Measurements from ENCODE around the gene CRIP3.

CRIP3 gene

GRCh38 chr6:43287717-43288679 is 20.6 kb downstream of the CRIP3 start:
- DNase-seq: no peak

- DNase-seq: no peak
These were observed 21.5 kb downstream of the CRIP3 start for GRCh38 chr6:43286980-43287716.

- no peak for DNase-seq
These were observed 22.1 kb downstream of the CRIP3 start for GRCh38 chr6:43286456-43286979.

GRCh38 chr6:43285832-43286231 is 22.8 kb downstream of the CRIP3 start:
- DNase-seq: no peak

GRCh38 chr6:43284991-43285781 is 23.4 kb downstream of the CRIP3 start:
- DNase-seq: no peak

- no peak for DNase-seq
These were observed 24.7 kb downstream of the CRIP3 start for GRCh38 chr6:43283905-43284304.

DNA sequence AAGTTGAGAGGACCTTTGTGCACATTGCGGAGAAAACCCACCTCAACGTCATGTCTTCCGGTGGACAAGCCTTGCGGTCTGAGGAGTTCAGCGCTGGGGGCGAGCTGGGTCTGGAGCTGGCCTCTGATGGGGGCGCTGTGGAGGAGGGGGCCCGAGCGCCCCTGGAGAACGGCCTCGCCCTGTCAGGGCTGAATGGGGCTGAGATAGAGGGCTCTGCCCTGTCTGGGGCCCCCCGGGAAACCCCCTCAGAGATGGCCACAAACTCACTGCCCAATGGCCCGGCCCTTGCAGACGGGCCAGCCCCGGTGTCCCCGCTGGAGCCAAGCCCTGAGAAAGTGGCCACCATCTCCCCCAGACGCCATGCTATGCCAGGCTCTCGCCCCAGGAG is 25.1 kb downstream of the CRIP3 start:
- no peak for DNase-seq

GRCh38 chr6:43282636-43283513 is 25.8 kb downstream of the CRIP3 start:
- DNase-seq: no peak

DNA sequence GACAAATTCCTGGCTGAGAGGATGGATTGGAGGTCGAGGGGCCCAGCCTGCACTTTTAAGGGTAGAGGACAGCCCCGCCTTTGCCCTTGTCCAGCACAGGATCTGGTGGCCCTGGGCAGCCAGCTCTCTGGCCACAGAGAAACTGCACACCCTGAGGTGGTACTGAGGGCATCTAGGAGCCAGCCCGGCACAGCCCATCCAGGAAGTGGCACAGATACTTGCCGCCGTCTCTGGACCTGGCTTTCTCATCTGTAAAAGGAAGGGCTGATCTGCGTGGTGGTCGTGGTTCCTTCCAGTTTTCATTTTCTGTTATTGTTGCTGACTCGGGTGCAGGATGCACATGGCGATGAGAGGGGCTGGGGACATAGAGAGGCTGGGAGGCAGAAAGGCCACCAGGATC is 26.6 kb downstream of the CRIP3 start:
- no peak for DNase-seq

GRCh38 chr6:43280234-43280633 is 28.4 kb downstream of the CRIP3 start:
- DNase-seq: no peak

- DNase-seq: peak; percentile 62
These were observed 30.0 kb downstream of the CRIP3 start for GRCh38 chr6:43278524-43279078.

GRCh38 chr6:43277643-43278523 is 30.7 kb downstream of the CRIP3 start:
- peak; percentile 26 for DNase-seq

GRCh38 chr6:43277306-43277642 is 31.4 kb downstream of the CRIP3 start:
- DNase-seq: no peak

DNA sequence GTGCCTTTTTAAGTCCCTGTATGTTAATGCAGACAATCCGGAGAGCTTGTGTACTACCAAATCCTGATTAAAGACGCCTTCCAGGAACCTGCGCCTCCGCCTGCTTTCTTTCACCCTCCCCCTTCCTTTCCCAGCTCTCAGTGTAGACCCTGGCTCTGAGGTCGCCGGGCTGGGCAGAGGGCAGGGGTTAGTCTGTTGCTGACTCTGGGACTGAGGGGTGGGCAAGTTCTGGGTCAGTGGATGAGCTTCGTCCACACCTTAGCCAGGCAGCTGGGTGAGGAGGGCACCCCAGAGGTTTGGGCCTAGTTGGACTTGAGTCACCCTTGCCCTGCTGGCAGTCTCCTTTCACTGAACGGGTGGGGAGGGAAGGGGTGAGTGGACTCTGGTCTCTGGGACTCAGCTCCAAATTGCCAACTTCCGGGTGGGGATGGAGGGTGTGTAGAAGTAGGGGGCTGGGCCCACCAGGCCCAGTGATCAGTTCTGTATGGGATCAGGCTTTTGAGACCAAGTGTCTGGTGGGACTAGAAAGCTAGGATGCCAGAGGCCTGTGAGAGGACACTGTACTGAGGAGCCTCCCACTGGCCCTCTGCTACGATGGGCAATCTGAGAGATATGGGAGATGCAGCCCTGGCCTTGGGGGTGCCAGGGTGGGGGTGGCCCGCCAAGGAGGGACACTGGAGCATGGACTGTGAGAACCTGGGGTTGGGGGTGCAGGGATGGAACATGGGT is 31.9 kb downstream of the CRIP3 start:
- DNase-seq: no peak

GRCh38 chr6:43275801-43276576 is 32.6 kb downstream of the CRIP3 start:
- DNase-seq: no peak

DNA sequence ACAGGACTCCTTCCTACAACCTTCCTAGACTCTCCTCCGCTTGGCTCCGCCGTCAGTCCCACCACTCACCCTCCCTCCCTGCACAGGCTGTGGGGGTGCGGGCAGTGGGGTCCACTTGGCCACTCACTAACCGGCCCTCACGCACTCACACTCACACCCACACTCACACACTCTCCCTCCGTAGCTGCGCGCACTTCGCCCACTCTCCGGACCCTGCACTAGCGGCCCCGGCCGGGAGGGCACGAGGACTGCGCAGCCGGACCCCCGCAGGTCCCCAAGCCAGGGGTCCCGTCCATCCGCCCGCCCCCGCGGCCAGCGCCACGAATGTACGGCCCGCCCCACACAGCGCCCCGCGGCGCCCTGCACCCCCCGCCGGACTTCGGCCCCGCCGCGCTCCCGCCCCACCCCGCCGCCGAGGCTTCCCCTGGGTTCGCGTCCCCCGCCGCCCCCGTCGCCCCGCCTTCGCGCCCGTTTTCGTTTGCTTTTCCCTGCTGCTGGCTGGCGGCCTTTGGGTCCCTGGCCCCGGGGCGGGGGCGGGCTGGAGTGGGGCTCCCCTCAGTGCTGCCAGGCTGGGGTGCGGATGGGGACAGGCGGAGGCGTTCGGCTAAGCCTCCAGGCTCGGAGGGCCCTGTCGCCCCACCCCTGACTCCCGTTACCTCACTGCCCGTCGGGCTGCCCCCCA is 33.6 kb downstream of the CRIP3 start:
- no peak for DNase-seq

GRCh38 chr6:43274127-43274915 is 34.3 kb downstream of the CRIP3 start:
- DNase-seq: no peak

Data from fibroblast of skin of abdomen (primary cell).